ENCODE data around the gene INSL6. TPM values are rescaled to one million over a fixed set of nuclear protein-coding genes. Genes with fewer than 3 reads are reported as not detected.

The INSL6 gene
- total RNA-seq, 6 donors from 2014 or later, result not detected

DNA sequence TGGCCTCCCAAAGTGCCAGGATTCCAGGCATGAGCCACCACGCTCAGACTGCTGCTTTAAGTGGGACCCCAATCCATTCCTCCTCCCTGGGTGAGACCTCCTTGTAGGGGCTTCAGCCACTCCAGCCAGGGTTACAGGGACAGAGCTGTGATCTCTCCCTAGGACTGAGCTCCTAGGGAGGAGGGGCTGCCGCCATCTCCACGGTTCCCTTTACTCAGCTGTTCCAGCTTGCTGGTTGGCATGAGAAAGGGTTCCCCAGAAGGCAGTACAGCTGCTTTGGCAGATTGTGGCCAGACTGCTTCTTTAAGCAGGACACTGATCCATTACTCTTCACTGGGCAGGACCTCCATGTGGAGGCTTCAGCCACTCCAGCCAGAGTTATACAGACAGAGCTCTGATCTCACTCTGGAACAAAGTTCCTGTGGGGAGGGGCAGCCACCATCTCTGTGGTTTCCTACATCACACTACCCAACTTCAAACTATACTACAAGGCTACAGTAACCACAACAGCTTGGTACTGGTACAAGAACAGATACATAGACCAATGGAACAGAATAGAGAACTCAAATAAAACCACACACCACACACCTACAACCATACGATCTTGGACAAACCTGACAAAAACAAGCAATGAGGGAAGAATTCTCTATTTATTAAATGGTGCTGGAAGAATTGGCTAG, 7.2 kb downstream of the INSL6 start:
- H3K27me3 ChIP-seq, result no peaks in the 10 kb centered on the region
- H3K4me3 ChIP-seq, result no peak overlapping the region
- no peak overlapping the region for H3K27ac ChIP-seq
- WGBS, 2 donors, result 88 to 91% methylated on average over 3 to 4 of the region's 4 CpGs
- H3K9me3 ChIP-seq, result no peaks in the 10 kb centered on the region
- DNase-seq (no peak), ATAC-seq (ENCODE audit: low FRiP score in 2 of 2) (peak in 1 of 2 donors; percentile 46)
- TF ChIP-seq POLR2A (IDR thresholded peaks at IDR 0.05) (no peak), EP300 (IDR thresholded peaks at IDR 0.05) (no peak), POLR2AphosphoS5 (IDR thresholded peaks at IDR 0.05) (no peak)
- TF ChIP-seq, protein P1, sequence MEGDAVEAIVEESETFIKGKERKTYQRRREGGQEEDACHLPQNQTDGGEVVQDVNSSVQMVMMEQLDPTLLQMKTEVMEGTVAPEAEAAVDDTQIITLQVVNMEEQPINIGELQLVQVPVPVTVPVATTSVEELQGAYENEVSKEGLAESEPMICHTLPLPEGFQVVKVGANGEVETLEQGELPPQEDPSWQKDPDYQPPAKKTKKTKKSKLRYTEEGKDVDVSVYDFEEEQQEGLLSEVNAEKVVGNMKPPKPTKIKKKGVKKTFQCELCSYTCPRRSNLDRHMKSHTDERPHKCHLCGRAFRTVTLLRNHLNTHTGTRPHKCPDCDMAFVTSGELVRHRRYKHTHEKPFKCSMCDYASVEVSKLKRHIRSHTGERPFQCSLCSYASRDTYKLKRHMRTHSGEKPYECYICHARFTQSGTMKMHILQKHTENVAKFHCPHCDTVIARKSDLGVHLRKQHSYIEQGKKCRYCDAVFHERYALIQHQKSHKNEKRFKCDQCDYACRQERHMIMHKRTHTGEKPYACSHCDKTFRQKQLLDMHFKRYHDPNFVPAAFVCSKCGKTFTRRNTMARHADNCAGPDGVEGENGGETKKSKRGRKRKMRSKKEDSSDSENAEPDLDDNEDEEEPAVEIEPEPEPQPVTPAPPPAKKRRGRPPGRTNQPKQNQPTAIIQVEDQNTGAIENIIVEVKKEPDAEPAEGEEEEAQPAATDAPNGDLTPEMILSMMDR (IDR thresholded peaks at IDR 0.05), result no peak
- no peaks in the 10 kb centered on the region for H3K36me3 ChIP-seq
- H3K4me1 ChIP-seq, result no peaks in the 10 kb centered on the region

DNA sequence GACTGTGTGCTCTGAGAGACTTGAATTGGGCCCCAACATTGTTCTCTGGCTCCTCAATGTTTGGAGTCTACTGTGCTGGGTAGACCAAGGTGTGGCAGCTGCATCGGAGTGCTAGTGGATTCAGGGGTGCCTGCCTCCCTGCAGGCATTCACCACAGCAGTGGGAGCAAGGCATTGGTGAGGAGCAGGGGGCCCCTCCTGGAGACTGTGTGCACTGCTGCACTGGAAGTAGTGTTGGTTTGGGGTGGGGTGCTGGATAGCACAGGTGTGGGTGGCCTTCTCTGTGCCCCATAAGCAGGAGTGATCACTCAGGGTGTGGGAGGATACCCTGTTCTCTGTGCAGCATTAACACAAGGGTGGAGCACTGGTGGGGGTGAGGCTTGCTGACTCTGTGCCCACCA, 39.2 kb downstream of the INSL6 start:
- Histone ChIP-seq H3K9me3 (peaks cover 0 to 7% (median 2%) of the 10 kb centered on the region in 4 donors), H3K36me3 (peaks cover 6 to 32% (median 15%) of the 10 kb centered on the region in 4 donors), H3K4me3 (no peak overlapping the region), H3K27ac (no peak overlapping the region), H3K27me3 (no peaks in the 10 kb centered on the region), H3K4me1 (no peaks in the 10 kb centered on the region)
- 100% methylated on average over 1 of the region's 1 CpG for WGBS, 2 donors
- ATAC-seq (ENCODE audit: low FRiP score in 2 of 2) (peak in 1 of 2 donors; percentile 26), DNase-seq (no peak)
- TF ChIP-seq EP300 (IDR thresholded peaks at IDR 0.05) (no peak), POLR2AphosphoS5 (IDR thresholded peaks at IDR 0.05) (no peak), POLR2A (IDR thresholded peaks at IDR 0.05) (no peak)
- TF ChIP-seq, protein P1 (IDR thresholded peaks at IDR 0.05), result no peak

DNA sequence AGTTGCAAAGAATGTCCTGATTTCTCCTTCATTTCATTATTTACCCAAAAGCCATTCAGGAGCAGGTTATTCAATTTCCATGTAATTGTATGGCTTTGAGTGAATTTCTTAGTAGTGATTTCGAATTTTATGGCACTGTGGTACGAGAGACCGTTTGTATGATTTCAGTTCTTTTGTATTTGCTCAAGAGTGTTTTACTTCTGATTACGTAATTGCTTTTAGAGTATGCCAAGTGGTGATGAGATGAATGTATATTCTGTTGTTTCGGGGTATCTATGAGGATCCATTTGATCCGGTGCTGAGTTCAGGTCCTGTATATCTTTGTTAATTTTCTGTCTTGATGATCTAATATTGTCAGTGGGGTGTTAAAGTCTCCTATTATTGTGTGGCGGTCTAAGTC, 41.2 kb downstream of the INSL6 start:
- Histone ChIP-seq H3K27me3 (no peaks in the 10 kb centered on the region), H3K27ac (no peak overlapping the region), H3K9me3 (peaks cover 0 to 5% (median 0%) of the 10 kb centered on the region in 4 donors), H3K4me3 (no peak overlapping the region), H3K36me3 (peaks cover 6 to 32% (median 15%) of the 10 kb centered on the region in 4 donors), H3K4me1 (no peaks in the 10 kb centered on the region)
- WGBS, 2 donors, result 80 to 91% methylated on average over 7 of the region's 7 CpGs
- no peak for DNase-seq
- ATAC-seq (ENCODE audit: low FRiP score in 2 of 2), result no peak
- TF ChIP-seq POLR2A (IDR thresholded peaks at IDR 0.05) (no peak), POLR2AphosphoS5 (IDR thresholded peaks at IDR 0.05) (no peak), EP300 (IDR thresholded peaks at IDR 0.05) (no peak)
- TF ChIP-seq, protein P1 (IDR thresholded peaks at IDR 0.05), result no peak

DNA sequence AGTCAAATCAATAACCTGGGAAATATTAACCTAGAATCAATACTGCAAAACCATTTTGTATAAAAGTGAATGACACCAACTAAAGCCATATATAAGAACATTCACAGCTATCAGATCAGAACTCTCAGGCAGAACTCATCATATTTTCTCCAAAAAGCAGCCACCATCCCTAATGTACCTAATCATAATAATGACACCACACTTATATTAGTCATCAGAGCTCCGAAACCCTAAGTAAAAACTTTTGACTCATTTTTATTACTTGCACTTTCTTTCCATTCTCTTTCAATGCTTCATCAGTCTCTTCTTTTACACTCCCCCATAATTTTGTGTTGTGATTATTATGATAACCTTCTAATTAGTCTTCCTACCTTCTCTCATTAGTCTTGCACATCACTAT, 45.3 kb downstream of the INSL6 start:
- DNase-seq (no peak), ATAC-seq (ENCODE audit: low FRiP score in 2 of 2) (no peak)
- peaks cover 2 to 8% (median 6%) of the 10 kb centered on the region in 4 donors for H3K36me3 ChIP-seq
- no peaks in the 10 kb centered on the region for H3K27me3 ChIP-seq
- no peak overlapping the region for H3K4me3 ChIP-seq
- no peaks in the 10 kb centered on the region for H3K4me1 ChIP-seq
- no peak for TF ChIP-seq POLR2AphosphoS5 (IDR thresholded peaks at IDR 0.05)
- no peak for TF ChIP-seq POLR2A (IDR thresholded peaks at IDR 0.05)
- no peak for TF ChIP-seq EP300 (IDR thresholded peaks at IDR 0.05)
- TF ChIP-seq, protein P1 (IDR thresholded peaks at IDR 0.05), result no peak
- H3K27ac ChIP-seq, result no peak overlapping the region
- WGBS, 2 donors, result 95 to 100% methylated on average over 1 of the region's 1 CpG
- peaks cover 0 to 13% (median 8%) of the 10 kb centered on the region in 4 donors for H3K9me3 ChIP-seq

DNA sequence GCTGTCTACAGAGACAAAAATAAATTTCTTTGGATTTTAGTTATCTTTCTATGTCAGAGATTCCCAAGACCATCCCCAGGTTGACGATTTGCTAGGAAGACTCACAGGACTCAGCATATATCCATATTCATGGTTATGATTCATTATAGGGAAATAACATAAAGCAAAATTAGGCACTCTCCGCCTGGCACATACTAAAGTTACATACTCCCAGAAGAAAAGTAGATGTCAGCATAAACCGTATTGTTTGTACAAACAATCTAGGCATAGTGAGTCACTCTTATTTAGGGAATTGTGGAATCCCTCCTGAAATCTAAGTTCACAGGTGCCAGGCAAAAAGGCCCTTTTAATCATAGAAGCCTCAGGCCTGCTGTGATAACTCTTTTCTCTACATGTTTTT, 62.9 kb downstream of the INSL6 start:
- WGBS, 2 donors, result 95 to 97% methylated on average over 3 of the region's 3 CpGs
- TF ChIP-seq, protein P1 (IDR thresholded peaks at IDR 0.05), result no peak
- TF ChIP-seq EP300 (IDR thresholded peaks at IDR 0.05) (no peak), POLR2A (IDR thresholded peaks at IDR 0.05) (no peak), POLR2AphosphoS5 (IDR thresholded peaks at IDR 0.05) (no peak)
- ATAC-seq (ENCODE audit: low FRiP score in 2 of 2), result no peak
- H3K9me3 ChIP-seq, result no peaks in the 10 kb centered on the region
- DNase-seq, result no peak
- peaks cover 0 to 43% (median 6%) of the 10 kb centered on the region in 4 donors for H3K36me3 ChIP-seq
- H3K27me3 ChIP-seq, result no peaks in the 10 kb centered on the region
- no peaks in the 10 kb centered on the region for H3K4me1 ChIP-seq
- no peak overlapping the region for H3K27ac ChIP-seq
- no peak overlapping the region for H3K4me3 ChIP-seq

Measured in upper lobe of left lung (tissue), 6 donors.